Measurements from ENCODE around the gene TSPAN1.

The TSPAN1 gene

GRCh38 chr1:46158312-46159281, 16.3 kb upstream of the TSPAN1 start:
- no peak for DNase-seq (ENCODE audit: low read depth)
- no peak overlapping the region for H3K4me3 ChIP-seq (ENCODE audit: low read depth, low read length)

- no peak for DNase-seq (ENCODE audit: low read depth)
- no peak overlapping the region for H3K4me3 ChIP-seq (ENCODE audit: low read depth, low read length)
Observed at GRCh38 chr1:46159516-46159915, 15.4 kb upstream of the TSPAN1 start.

GRCh38 chr1:46160212-46160611, 14.7 kb upstream of the TSPAN1 start:
- no peak overlapping the region for H3K4me3 ChIP-seq (ENCODE audit: low read depth, low read length)
- DNase-seq (ENCODE audit: low read depth) = no peak

GRCh38 chr1:46166521-46167462, 8.1 kb upstream of the TSPAN1 start:
- DNase-seq (ENCODE audit: low read depth) = no peak
- peak overlapping the region; percentile 43 for H3K4me3 ChIP-seq (ENCODE audit: low read depth, low read length)

DNA sequence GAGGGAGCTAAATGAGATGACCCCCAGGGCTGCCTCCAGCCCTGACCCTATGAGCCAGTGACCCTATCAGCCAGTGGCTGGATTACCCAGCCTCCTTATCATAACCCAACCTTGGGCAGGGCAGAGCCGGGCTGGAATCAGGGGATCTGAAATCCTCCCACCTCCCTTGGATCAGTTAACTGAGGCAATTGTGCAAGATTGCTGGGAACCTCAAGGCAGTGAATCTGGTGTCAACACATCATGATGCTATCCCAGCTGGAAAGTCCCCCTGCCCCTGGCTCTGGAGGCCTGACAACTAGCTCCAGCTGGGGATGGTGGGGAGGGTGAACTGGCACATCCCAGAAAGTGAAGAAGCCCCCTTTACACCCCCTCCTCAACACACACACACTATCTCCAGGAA, 6.4 kb upstream of the TSPAN1 start:
- no peak overlapping the region for H3K4me3 ChIP-seq (ENCODE audit: low read depth, low read length)
- DNase-seq (ENCODE audit: low read depth) = no peak

DNA sequence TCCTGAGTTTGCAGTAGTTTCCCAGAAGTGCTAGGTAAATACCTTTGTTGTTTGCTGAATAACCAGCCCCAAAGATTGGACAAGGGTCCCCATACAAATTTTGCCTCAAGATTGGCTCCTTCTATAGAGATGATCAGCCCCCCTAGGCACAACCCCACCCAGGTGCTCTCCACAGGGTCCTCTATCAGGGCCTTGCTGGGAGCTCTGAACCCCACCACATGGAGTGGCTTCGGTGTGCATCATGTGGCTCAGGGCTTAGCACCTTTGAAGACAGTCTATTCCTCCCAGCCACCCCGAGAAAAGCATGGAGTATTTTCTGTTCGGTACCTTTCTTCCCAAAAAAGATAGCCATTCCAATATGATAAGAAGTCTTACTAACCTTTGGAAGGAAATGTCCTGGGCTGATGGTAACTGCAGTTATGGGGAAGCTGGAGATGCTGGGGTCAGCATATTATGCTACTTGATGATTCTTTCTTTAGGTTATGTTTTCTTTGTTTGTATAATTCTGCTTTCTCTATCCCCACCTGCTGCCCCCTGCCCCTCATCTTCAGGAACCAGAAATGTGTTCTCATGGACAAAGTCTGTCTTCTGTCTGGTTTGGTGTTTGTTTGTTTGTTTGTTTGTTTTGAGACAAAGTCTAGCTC, 5.0 kb upstream of the TSPAN1 start:
- no peak for DNase-seq (ENCODE audit: low read depth)
- no peak overlapping the region for H3K4me3 ChIP-seq (ENCODE audit: low read depth, low read length)

- no peak overlapping the region for H3K4me3 ChIP-seq (ENCODE audit: low read depth, low read length)
- no peak for DNase-seq (ENCODE audit: low read depth)
Observed at GRCh38 chr1:46171351-46171750, 3.5 kb upstream of the TSPAN1 start.

DNA sequence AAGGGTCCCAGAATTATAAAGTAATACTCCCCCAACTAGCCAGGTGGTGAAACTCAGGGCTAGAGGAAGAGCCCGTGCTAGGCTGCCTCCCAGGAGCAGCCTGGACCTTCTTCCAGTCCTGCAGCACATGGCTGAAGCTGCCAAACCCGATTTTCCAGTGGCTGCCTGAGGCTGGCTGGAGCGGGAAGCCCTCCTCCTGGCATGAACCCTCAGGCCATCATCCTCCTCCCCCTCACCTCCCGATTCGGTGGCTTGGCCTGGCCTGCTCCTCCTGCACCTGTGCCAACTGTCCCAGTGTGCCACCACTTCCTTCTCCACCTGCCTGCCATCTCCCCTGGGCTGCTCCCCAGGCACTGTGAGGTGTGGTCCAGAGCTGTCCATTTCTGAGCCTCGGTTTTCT, 3.0 kb upstream of the TSPAN1 start:
- DNase-seq (ENCODE audit: low read depth) = no peak
- H3K4me3 ChIP-seq (ENCODE audit: low read depth, low read length) = no peak overlapping the region

- no peak for DNase-seq (ENCODE audit: low read depth)
Observed at GRCh38 chr1:46172321-46172720, 2.6 kb upstream of the TSPAN1 start.

DNA sequence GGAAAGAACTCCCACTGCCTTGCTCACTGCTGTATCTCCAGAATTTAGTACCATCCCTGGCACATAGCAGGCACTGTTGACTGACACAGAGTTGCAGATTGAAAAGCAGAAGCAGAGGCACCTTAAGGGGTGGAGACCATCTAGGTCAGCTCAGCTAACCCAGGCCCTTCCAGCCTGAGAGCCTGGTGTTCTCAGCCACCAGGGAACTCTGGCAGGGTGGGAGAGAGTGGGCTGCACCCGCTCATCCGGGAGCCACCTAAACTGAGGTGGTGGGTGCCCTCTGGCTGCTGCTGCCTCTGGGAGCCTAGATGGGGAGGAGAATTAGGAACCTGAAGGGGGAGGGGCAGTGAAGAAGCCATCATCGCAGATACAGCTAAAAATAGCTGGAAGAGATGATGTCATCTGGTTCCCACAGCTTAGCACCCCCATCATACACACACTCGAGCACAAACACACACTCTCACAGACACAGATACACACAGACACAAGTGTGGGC, 1.5 kb upstream of the TSPAN1 start:
- DNase-seq (ENCODE audit: low read depth) = peak; percentile 43
- no peak overlapping the region for H3K4me3 ChIP-seq (ENCODE audit: low read depth, low read length)

More at GRCh38 chr1:46172321-46172720, 2.6 kb upstream of the TSPAN1 start:
- no peak overlapping the region for H3K4me3 ChIP-seq (ENCODE audit: low read depth, low read length)

DNA sequence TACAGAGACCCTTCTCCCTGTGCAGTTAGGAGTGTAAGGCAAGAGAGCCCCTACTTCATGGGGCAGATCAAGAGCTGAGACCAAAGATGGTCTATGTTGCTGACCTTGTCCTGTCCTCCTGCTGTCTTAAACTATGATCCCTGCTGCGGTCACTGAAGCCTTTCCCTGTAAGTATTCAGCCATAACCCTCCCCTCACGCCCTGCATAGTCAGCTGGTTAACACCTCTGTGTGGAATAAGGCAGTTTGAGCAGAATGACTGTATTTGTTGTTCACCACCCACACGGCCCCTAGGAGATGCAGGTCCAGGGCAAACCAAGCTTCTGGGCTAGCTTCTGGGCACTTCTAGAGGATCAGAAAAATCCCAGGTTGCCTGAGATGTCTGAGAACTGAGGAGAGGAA, 356 bp downstream of the TSPAN1 start:
- H3K4me3 ChIP-seq (ENCODE audit: low read depth, low read length) = no peak overlapping the region
- DNase-seq (ENCODE audit: low read depth) = no peak

GRCh38 chr1:46176211-46176865, 1.5 kb downstream of the TSPAN1 start, which contains the start of gene P3R3URF:
Gene P3R3URF (minus strand): TSS chr1:46176488. CDS start chr1:46176471, 17 bp downstream.
- no peak within 1 kb of the TSS for H3K4me3 ChIP-seq (ENCODE audit: low read depth, low read length)
- no peak for DNase-seq (ENCODE audit: low read depth)

DNA sequence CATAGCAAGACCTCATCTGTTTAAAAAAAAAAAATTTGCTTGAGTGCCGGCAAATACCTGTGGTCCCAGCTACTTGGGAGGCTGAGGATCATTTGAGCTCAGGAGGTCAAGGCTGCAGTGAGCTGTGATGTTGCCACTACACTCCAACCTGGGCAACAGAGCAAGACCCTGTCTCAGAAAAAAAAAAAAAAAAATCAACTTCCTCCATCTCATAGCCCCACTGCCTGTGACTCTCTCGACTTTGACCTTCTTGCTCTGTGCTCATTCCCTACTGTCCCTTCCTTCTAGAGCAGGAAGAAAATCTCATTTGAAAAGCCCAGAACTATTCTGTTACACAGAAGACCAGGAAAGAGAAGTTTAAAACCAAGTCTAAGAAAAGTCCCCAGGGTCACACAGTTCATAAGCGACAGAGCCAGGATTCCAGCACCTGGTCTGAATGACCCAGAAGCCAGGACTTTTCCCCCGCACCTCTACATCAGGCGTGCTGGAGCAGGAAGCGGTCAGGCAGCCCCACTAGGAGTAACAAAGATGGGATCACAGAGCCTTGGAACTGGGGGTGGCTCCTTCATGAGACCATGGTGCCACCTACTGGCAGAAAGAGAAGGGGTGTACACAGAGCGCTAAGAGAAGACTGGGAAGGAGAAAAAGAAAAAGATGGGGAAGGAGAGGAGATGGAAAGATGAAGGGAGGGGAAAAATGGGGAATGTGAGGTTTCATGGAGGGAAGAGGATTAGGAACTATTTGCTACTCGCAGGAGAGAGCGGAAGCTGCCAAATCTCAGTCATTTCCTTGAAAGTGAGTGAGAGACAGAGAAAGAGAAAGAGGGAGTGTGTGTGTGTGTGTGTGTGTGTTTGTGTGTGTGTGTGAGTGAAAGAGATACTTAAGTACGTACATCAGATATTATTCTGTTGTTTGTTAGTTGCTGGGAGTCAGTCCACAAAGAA, 4.5 kb downstream of the TSPAN1 start:
- no peak overlapping the region for H3K4me3 ChIP-seq (ENCODE audit: low read depth, low read length)
- DNase-seq (ENCODE audit: low read depth) = peak; percentile 64

- H3K4me3 ChIP-seq (ENCODE audit: low read depth, low read length) = no peak overlapping the region
- DNase-seq (ENCODE audit: low read depth) = no peak
Observed at GRCh38 chr1:46180082-46180616, 5.3 kb downstream of the TSPAN1 start.

- no peak for DNase-seq (ENCODE audit: low read depth)
- no peak overlapping the region for H3K4me3 ChIP-seq (ENCODE audit: low read depth, low read length)
Observed at GRCh38 chr1:46181343-46182260, 6.7 kb downstream of the TSPAN1 start.

- no peak overlapping the region for H3K4me3 ChIP-seq (ENCODE audit: low read depth, low read length)
- DNase-seq (ENCODE audit: low read depth) = peak; percentile 95
Observed at GRCh38 chr1:46183079-46183847, 8.4 kb downstream of the TSPAN1 start.

Measured in skeletal muscle cell (primary cell).